ENCODE measurements around the gene CENPP.

The CENPP gene

GRCh38 chr9:92378865-92379560 is 53.3 kb downstream of the CENPP start:
- DNase-seq = no peak
- TF ChIP-seq GATA1 (IDR thresholded peaks at IDR 0.05; ENCODE audit: low read depth, low read length) (no peak), POLR2A (IDR thresholded peaks at IDR 0.05; ENCODE audit: low read length) (no peak)

GRCh38 chr9:92380603-92381002 is 54.9 kb downstream of the CENPP start:
- no peak for TF ChIP-seq POLR2A (IDR thresholded peaks at IDR 0.05; ENCODE audit: low read length)
- no peak for TF ChIP-seq GATA1 (IDR thresholded peaks at IDR 0.05; ENCODE audit: low read depth, low read length)
- no peak for DNase-seq

GRCh38 chr9:92381775-92382174 is 56.0 kb downstream of the CENPP start:
- no peak for TF ChIP-seq POLR2A (IDR thresholded peaks at IDR 0.05; ENCODE audit: low read length)
- no peak for DNase-seq

DNA sequence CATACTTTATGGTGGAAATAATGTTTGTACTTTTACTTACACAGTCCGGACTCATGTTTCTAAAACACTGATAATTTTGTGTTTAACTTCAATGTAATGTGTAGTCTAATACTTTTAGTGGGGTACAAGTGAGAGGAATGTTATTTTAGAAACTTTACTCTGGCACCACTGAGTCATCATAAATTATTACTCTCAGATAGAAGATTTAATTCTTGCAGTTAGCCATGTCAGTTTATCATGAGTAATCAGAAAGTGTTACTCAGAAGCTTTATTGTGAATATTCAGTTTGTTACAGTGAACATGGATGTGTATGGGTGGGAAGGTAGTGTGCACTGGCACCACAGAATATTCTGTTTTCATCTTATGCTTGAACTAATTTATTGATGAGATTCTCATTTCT is 58.6 kb downstream of the CENPP start:
- TF ChIP-seq GATA1 (IDR thresholded peaks at IDR 0.05; ENCODE audit: low read depth, low read length) (no peak), POLR2A (IDR thresholded peaks at IDR 0.05; ENCODE audit: low read length) (no peak)
- DNase-seq = no peak

GRCh38 chr9:92385001-92385400 is 59.2 kb downstream of the CENPP start:
- TF ChIP-seq POLR2A (IDR thresholded peaks at IDR 0.05; ENCODE audit: low read length) (no peak), GATA1 (IDR thresholded peaks at IDR 0.05; ENCODE audit: low read depth, low read length) (no peak)

DNA sequence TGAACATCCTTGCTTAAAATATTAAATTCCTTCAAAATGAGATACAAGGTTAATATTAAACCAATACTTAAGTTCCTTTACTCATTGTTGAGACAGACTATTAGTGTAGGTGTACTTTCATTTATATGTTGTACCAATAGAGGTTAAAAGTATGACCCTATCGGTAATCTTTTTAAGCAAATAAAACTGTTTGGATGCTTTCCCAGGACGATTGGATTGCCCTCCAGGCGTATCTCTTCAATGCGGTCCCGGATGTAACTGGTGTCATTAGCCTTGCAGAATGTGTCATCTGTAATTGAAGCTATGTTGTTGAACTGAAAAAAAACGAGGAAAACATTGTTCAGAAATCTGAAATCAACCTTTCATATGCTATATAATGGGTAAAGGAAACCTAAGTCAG is 59.7 kb downstream of the CENPP start:
- no peak for DNase-seq
- TF ChIP-seq POLR2A (IDR thresholded peaks at IDR 0.05; ENCODE audit: low read length) = no peak
- no peak for TF ChIP-seq GATA1 (IDR thresholded peaks at IDR 0.05; ENCODE audit: low read depth, low read length)

More at GRCh38 chr9:92385001-92385400, 59.2 kb downstream of the CENPP start:
- DNase-seq = no peak

DNA sequence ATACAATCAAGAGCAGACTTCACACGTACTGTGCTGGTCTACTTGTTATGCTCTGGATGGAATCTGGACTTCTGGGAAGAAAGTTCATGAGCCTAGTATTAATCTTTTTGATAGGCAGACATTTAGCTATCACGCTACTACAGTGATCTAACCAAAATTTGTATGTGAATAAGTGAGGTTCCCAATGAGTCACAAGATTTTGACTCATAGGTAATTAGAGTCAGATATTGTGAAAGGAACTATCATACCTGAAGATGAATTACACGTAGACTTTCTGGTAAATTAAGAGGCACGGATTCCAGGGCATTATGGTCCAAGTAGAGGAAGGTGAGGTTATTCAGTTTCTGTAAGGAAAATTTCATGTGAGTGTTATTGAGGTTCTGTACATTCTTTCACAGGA is 60.2 kb downstream of the CENPP start:
- TF ChIP-seq POLR2A (IDR thresholded peaks at IDR 0.05; ENCODE audit: low read length) = no peak
- TF ChIP-seq GATA1 (IDR thresholded peaks at IDR 0.05; ENCODE audit: low read depth, low read length) = no peak
- DNase-seq = no peak

- no peak for DNase-seq
- TF ChIP-seq POLR2A (IDR thresholded peaks at IDR 0.05; ENCODE audit: low read length) (no peak), GATA1 (IDR thresholded peaks at IDR 0.05; ENCODE audit: low read depth, low read length) (no peak)
These were observed 66.9 kb downstream of the CENPP start for GRCh38 chr9:92392690-92393089.

- no peak for TF ChIP-seq POLR2A (IDR thresholded peaks at IDR 0.05; ENCODE audit: low read length)
- no peak for TF ChIP-seq GATA1 (IDR thresholded peaks at IDR 0.05; ENCODE audit: low read depth, low read length)
- DNase-seq = no peak
These were observed 67.9 kb downstream of the CENPP start for GRCh38 chr9:92393686-92394085.

- TF ChIP-seq POLR2A (IDR thresholded peaks at IDR 0.05; ENCODE audit: low read length) (no peak), GATA1 (IDR thresholded peaks at IDR 0.05; ENCODE audit: low read depth, low read length) (no peak)
These were observed 69.9 kb downstream of the CENPP start for GRCh38 chr9:92395617-92396016.

DNA sequence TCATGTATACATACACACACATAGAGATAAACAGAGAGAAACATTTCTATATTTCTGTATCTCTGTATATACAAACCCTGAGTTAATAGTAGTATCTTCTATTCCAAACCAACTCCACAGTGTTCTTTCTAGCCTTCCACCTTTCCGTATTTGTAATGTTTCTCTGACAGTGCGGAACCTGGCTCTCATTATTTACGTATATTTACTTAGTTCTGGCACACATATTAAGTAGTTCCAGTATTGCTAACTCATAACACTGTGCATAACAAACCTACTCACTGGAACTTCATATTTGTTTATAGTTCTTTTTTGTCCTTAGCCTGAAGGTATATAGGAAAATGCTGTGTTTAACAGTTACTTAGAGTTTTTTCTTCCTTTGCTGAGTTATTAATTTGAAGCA is 72.1 kb downstream of the CENPP start:
- no peak for TF ChIP-seq GATA1 (IDR thresholded peaks at IDR 0.05; ENCODE audit: low read depth, low read length)
- TF ChIP-seq POLR2A (IDR thresholded peaks at IDR 0.05; ENCODE audit: low read length) = no peak
- DNase-seq = no peak

More at GRCh38 chr9:92395617-92396016, 69.9 kb downstream of the CENPP start:
- no peak for DNase-seq

DNA sequence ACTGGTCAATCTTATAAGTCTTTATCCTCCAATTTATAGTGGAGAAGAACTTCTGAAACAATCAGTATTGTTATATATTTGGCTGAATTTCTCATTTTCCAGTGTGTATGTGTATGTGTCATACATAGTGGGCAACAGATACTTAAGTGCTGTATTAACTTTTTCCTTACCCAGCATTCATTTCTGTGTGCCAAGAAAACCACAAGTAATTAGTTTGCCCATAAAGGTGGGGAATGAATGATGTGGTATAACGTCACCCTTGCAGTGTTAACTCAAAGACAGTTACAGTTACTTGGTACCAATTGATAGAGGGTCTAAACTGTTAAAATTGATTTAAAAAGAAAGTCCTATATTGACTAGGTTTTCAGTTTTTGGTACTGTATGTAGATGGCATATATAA is 76.6 kb downstream of the CENPP start:
- DNase-seq = no peak
- TF ChIP-seq POLR2A (IDR thresholded peaks at IDR 0.05; ENCODE audit: low read length) (no peak), GATA1 (IDR thresholded peaks at IDR 0.05; ENCODE audit: low read depth, low read length) (no peak)

- no peak for TF ChIP-seq GATA1 (IDR thresholded peaks at IDR 0.05; ENCODE audit: low read depth, low read length)
- no peak for TF ChIP-seq POLR2A (IDR thresholded peaks at IDR 0.05; ENCODE audit: low read length)
- no peak for DNase-seq
These were observed 77.3 kb downstream of the CENPP start for GRCh38 chr9:92402826-92403745.

DNA sequence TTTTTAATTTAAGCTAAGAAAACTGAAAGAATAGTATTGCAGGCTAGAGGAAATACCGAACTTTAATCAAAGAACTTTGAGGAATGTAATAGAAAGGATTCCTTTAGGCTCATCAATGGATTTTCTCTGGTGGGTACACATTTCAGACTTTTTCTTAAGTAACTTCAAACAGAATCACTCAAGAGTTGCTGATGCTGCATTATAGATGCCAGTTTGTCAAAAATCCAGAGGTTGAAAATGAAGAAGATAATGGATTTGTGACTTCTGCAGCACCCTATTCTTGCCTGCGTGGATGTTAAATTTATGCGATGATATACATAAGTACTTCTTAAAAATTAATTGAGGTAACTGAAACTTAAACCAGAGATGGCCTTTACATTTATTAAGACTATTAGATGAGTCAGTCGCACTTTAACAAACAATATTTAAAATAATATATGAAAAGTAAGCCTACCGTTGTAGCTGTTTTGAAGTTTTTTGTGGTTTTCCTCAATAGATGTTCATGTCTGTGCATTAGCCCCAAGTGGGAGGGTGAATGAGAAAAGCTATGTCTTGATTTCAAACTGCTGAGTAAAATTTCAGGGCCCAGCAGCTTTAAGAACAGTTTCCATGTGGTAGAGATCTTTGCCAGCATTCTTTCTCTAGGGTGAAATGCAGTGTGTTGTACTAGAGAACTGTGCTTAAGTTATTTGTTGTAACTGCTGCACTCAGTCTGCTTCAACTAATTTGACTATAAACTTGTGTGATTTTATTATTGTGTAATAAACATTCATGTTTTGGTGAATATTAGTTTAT is 78.5 kb downstream of the CENPP start, which contains the start of gene OGN:
OGN (minus strand) TSS at position 537 of the 795 bp plus-strand sequence. CDS start 1,171 bp downstream, outside the sequence.
- no peak for DNase-seq
- TF ChIP-seq GATA1 (IDR thresholded peaks at IDR 0.05; ENCODE audit: low read depth, low read length) (no peak), POLR2A (IDR thresholded peaks at IDR 0.05; ENCODE audit: low read length) (no peak)

Measured in erythroblast (primary cell).